ENCODE results near the gene GABRR1. TPM values are rescaled to one million over a fixed set of nuclear protein-coding genes. Genes with fewer than 3 reads are reported as not detected.

Gene GABRR1
- total RNA-seq, 4 donors from 2014 or later: 0.14 TPM; not detected in 3

DNA sequence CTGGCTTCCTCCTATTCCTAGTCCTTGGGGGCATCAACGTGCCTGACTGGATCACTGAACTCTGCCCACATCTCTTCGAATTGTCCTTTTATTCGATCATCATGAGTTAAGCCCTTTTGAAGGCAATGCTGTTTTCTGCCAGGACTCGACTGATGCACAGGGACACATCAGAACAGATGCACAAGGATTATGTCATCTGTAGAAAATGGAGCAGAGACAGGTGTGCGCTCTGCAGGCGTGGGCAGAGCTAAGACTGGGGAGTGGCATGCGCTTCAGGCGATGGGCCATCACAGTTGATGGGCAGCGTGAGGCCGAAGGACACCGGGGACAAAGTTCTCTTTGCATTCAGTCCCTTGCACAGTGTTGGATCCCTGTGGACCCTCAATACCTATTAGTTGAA lies 13.1 kb downstream of the GABRR1 start:
- Histone ChIP-seq H3K9me3 (no peaks in the 10 kb centered on the region), H3K4me1 (no peaks in the 10 kb centered on the region), H3K27me3 (no peaks in the 10 kb centered on the region), H3K27ac (no peak overlapping the region), H3K4me3 (no peak overlapping the region), H3K36me3 (no peaks in the 10 kb centered on the region)
- WGBS, 2 donors (ENCODE audit: low coverage in 1 of 2): 78 to 87% methylated on average over 7 to 11 of the region's 11 CpGs
- DNase-seq: no peak
- intact Hi-C loops (cut with DNase I; ENCODE audit: low total_unique reads): no loop called here
- TF ChIP-seq CTCF (IDR thresholded peaks at IDR 0.05) (no peak), EP300 (IDR thresholded peaks at IDR 0.05; ENCODE audit: low read depth) (no peak), POLR2AphosphoS5 (IDR thresholded peaks at IDR 0.05) (no peak), POLR2A (IDR thresholded peaks at IDR 0.05) (no peak)
- in situ Hi-C loops (cut with MboI; ENCODE audit: low pct_ligation_motif_present in 1 of 4, low pct_unique_long_range_greater_than_20kb in 1 of 4, low sequenced_read_pairs in 3 of 4): no loop called here

DNA sequence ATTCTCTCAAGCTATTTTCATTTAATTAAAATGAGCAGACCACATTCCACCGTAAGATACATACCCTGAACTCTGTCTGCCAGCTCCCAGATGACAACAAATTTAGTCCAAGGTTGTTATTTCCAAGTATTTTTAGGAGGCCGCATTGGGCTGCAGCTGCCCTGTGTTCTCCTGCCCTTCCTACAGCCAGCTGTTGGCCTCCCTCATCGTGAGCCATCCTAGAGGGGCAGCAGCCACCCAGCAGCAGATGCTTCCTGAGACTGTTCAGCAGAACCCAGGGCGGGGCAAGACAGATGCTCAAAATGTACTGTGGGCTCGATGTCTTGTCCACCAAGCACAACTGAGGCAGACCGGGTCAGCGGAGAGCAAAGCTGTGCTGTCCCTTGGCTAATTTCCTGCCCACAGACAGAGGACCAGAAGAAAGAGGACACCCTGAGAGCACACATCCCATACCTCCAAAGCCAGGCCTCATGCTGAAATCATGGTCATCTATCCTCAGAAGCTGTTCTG lies 16.4 kb downstream of the GABRR1 start:
- in situ Hi-C loops (cut with MboI; ENCODE audit: low pct_ligation_motif_present in 1 of 4, low pct_unique_long_range_greater_than_20kb in 1 of 4, low sequenced_read_pairs in 3 of 4): no loop called here

GRCh38 chr6:89199579-89199978 lies 17.6 kb downstream of the GABRR1 start:
- intact Hi-C loops (cut with DNase I; ENCODE audit: low total_unique reads): no loop called here
- Histone ChIP-seq H3K4me1 (no peaks in the 10 kb centered on the region), H3K36me3 (no peaks in the 10 kb centered on the region), H3K4me3 (no peak overlapping the region), H3K27me3 (no peaks in the 10 kb centered on the region), H3K9me3 (peaks cover 7 to 12% of the 10 kb centered on the region in 2 donors), H3K27ac (no peak overlapping the region)
- TF ChIP-seq CTCF (IDR thresholded peaks at IDR 0.05) (no peak), POLR2A (IDR thresholded peaks at IDR 0.05) (no peak), POLR2AphosphoS5 (IDR thresholded peaks at IDR 0.05) (no peak), EP300 (IDR thresholded peaks at IDR 0.05; ENCODE audit: low read depth) (no peak)
- 67% methylated on average over 2 of the region's 2 CpGs; no CpG with 5 or more reads in 1 of the 2 donors for WGBS, 2 donors (ENCODE audit: low coverage in 1 of 2)
- in situ Hi-C loops (cut with MboI; ENCODE audit: low pct_ligation_motif_present in 1 of 4, low pct_unique_long_range_greater_than_20kb in 1 of 4, low sequenced_read_pairs in 3 of 4): no loop called here
- no peak for DNase-seq

More for the DNA sequence above, 16.4 kb downstream of the GABRR1 start:
- Histone ChIP-seq H3K4me1 (no peaks in the 10 kb centered on the region), H3K4me3 (no peak overlapping the region), H3K27ac (no peak overlapping the region), H3K27me3 (no peaks in the 10 kb centered on the region), H3K9me3 (no peaks in the 10 kb centered on the region), H3K36me3 (no peaks in the 10 kb centered on the region)
- no peak for DNase-seq
- TF ChIP-seq POLR2AphosphoS5 (IDR thresholded peaks at IDR 0.05) (no peak), CTCF (IDR thresholded peaks at IDR 0.05) (no peak), POLR2A (IDR thresholded peaks at IDR 0.05) (no peak), EP300 (IDR thresholded peaks at IDR 0.05; ENCODE audit: low read depth) (no peak)
- WGBS, 2 donors (ENCODE audit: low coverage in 1 of 2): 93 to 94% methylated on average over 3 to 7 of the region's 7 CpGs
- intact Hi-C loops (cut with DNase I; ENCODE audit: low total_unique reads): no loop called here

DNA sequence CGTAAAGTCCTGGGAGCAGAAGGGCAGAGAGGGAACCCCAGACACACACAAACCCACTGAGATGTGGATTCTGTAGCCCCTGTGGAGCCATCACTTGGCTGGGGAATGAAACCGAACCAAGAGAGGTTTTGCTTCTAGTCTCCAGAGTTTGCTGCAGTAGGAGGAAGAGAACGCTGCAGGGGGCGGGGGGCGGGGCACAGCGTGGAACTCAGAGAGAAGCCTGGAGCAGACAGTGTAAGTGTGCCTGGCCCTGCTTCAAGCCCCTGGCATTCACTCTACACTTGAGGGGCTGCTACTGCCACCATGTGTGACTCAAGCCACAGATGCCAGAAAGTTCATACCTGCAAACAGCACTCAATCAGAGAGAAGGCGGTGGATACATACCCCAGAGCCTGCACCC lies 18.9 kb downstream of the GABRR1 start:
- H3K27me3 ChIP-seq: no peaks in the 10 kb centered on the region
- H3K4me3 ChIP-seq: no peak overlapping the region
- peaks cover 10 to 12% of the 10 kb centered on the region in 2 donors for H3K9me3 ChIP-seq
- DNase-seq: no peak
- TF ChIP-seq CTCF (IDR thresholded peaks at IDR 0.05) (no peak), EP300 (IDR thresholded peaks at IDR 0.05; ENCODE audit: low read depth) (no peak)
- H3K27ac ChIP-seq: no peak overlapping the region
- in situ Hi-C loops (cut with MboI; ENCODE audit: low pct_ligation_motif_present in 1 of 4, low pct_unique_long_range_greater_than_20kb in 1 of 4, low sequenced_read_pairs in 3 of 4): no loop called here
- WGBS, 2 donors (ENCODE audit: low coverage in 1 of 2): 48 to 84% methylated on average over 2 to 7 of the region's 7 CpGs
- no peaks in the 10 kb centered on the region for H3K4me1 ChIP-seq
- intact Hi-C loops (cut with DNase I; ENCODE audit: low total_unique reads): no loop called here
- H3K36me3 ChIP-seq: no peaks in the 10 kb centered on the region
